BLaER1 (cell line): ENCODE measurements around the gene MLEC.

Experiments used
- H3K27ac ChIP-seq: shearing (Covaris generic); formaldehyde crosslinking; 2 replicates; pipeline ENCODE4 v1.8.1; 2022
- H3K27me3 ChIP-seq: shearing (Covaris generic); formaldehyde crosslinking; 2 replicates; pipeline ENCODE4 v1.8.1; 2022
- H3K36me3 ChIP-seq: shearing (Covaris generic); formaldehyde crosslinking; 2 replicates; pipeline ENCODE4 v1.8.1; 2022
- H3K4me1 ChIP-seq: shearing (Covaris generic); formaldehyde crosslinking; 2 replicates; pipeline ENCODE4 v1.8.1; 2022
- H3K4me2 ChIP-seq: shearing (Covaris generic); formaldehyde crosslinking; 2 replicates; pipeline ENCODE4 v1.8.1; 2022
- H3K4me3 ChIP-seq: shearing (Covaris generic); formaldehyde crosslinking; 2 replicates; pipeline ENCODE4 v1.8.1; 2022
- H3K9ac ChIP-seq: shearing (Covaris generic); formaldehyde crosslinking; 2 replicates; pipeline ENCODE4 v1.8.1; 2022
- H3K9me3 ChIP-seq: shearing (Covaris generic); formaldehyde crosslinking; 2 replicates; pipeline ENCODE4 v1.8.1; 2022
- H4K20me1 ChIP-seq: shearing (Covaris generic); formaldehyde crosslinking; 2 replicates; pipeline ENCODE4 v1.8.1; 2022
- Cebpa-rat ChIP-seq: shearing (Covaris generic); IDR thresholded peaks from 2 replicates; pipeline ENCODE4 v1.8.1; 2022

The MLEC gene

GRCh38 chr12:120690083-120690450, 3.1 kb downstream of the MLEC start:
- Histone ChIP-seq H3K27ac (no peak overlapping the region), H3K9ac (peak overlapping the region; percentile 94; the same call in 1 of the 2 replicates), H3K9me3 (no peaks in the 10 kb centered on the region), H3K4me3 (no peak overlapping the region), H3K4me2 (peak overlapping the region; percentile 94), H4K20me1 (peaks cover 80% of the 10 kb centered on the region), H3K36me3 (peaks cover 27% of the 10 kb centered on the region), H3K4me1 (peaks cover 59% of the 10 kb centered on the region), H3K27me3 (no peaks in the 10 kb centered on the region)
- TF ChIP-seq Cebpa-rat: no peak

- H3K36me3 ChIP-seq: peaks cover 36% of the 10 kb centered on the region
- H3K27me3 ChIP-seq: no peaks in the 10 kb centered on the region
- H3K9me3 ChIP-seq: no peaks in the 10 kb centered on the region
- peaks cover 50% of the 10 kb centered on the region for H3K4me1 ChIP-seq
- TF ChIP-seq Cebpa-rat: no peak
- peaks cover 80% of the 10 kb centered on the region for H4K20me1 ChIP-seq
- no peak overlapping the region for H3K4me3 ChIP-seq
- H3K9ac ChIP-seq: peak overlapping the region; percentile 55
- peak overlapping the region; percentile 94 for H3K4me2 ChIP-seq
- peak overlapping the region; percentile 32; the same call in 1 of the 2 replicates for H3K27ac ChIP-seq
Observed at GRCh38 chr12:120690978-120691377, 4.0 kb downstream of the MLEC start.

GRCh38 chr12:120692524-120693033, 5.6 kb downstream of the MLEC start:
- Histone ChIP-seq H4K20me1 (peaks cover 75% of the 10 kb centered on the region), H3K36me3 (peaks cover 52% of the 10 kb centered on the region), H3K9ac (peak overlapping the region; percentile 55; the same call in 1 of the 2 replicates), H3K4me1 (peaks cover 52% of the 10 kb centered on the region), H3K27ac (peak overlapping the region; percentile 32; the same call in 1 of the 2 replicates), H3K27me3 (no peaks in the 10 kb centered on the region), H3K4me2 (peak overlapping the region; percentile 94), H3K4me3 (no peak overlapping the region), H3K9me3 (no peaks in the 10 kb centered on the region)
- no peak for TF ChIP-seq Cebpa-rat

- Histone ChIP-seq H3K9me3 (no peaks in the 10 kb centered on the region), H3K4me1 (peaks cover 58% of the 10 kb centered on the region), H3K4me2 (no peak overlapping the region), H3K36me3 (peaks cover 64% of the 10 kb centered on the region), H3K4me3 (no peak overlapping the region), H3K27me3 (no peaks in the 10 kb centered on the region), H4K20me1 (peaks cover 62% of the 10 kb centered on the region), H3K27ac (no peak overlapping the region), H3K9ac (no peak overlapping the region)
- TF ChIP-seq Cebpa-rat: no peak
Observed at GRCh38 chr12:120693848-120694247, 6.9 kb downstream of the MLEC start.

- peaks cover 36% of the 10 kb centered on the region for H3K4me1 ChIP-seq
- H3K9me3 ChIP-seq: no peaks in the 10 kb centered on the region
- H3K27ac ChIP-seq: no peak overlapping the region
- peaks cover 92% of the 10 kb centered on the region for H3K36me3 ChIP-seq
- H3K9ac ChIP-seq: no peak overlapping the region
- no peak overlapping the region for H3K4me3 ChIP-seq
- TF ChIP-seq Cebpa-rat: no peak
- H3K27me3 ChIP-seq: no peaks in the 10 kb centered on the region
- no peak overlapping the region for H3K4me2 ChIP-seq
- peaks cover 34% of the 10 kb centered on the region for H4K20me1 ChIP-seq
Observed at GRCh38 chr12:120696626-120697025, 9.7 kb downstream of the MLEC start.

GRCh38 chr12:120697344-120697743, 10.4 kb downstream of the MLEC start:
- H3K27me3 ChIP-seq: no peaks in the 10 kb centered on the region
- no peak overlapping the region for H3K9ac ChIP-seq
- H3K4me3 ChIP-seq: no peak overlapping the region
- peaks cover 99% of the 10 kb centered on the region for H3K36me3 ChIP-seq
- H3K4me1 ChIP-seq: peaks cover 29% of the 10 kb centered on the region
- H3K9me3 ChIP-seq: no peaks in the 10 kb centered on the region
- H4K20me1 ChIP-seq: peaks cover 27% of the 10 kb centered on the region
- H3K4me2 ChIP-seq: no peak overlapping the region
- no peak for TF ChIP-seq Cebpa-rat
- no peak overlapping the region for H3K27ac ChIP-seq

GRCh38 chr12:120698665-120699064, 11.7 kb downstream of the MLEC start:
- H3K27ac ChIP-seq: peak overlapping the region; percentile 67
- no peak overlapping the region for H3K4me3 ChIP-seq
- peaks cover 14% of the 10 kb centered on the region for H4K20me1 ChIP-seq
- no peaks in the 10 kb centered on the region for H3K9me3 ChIP-seq
- TF ChIP-seq Cebpa-rat: no peak
- no peak overlapping the region for H3K9ac ChIP-seq
- peaks cover 100% of the 10 kb centered on the region for H3K36me3 ChIP-seq
- H3K27me3 ChIP-seq: no peaks in the 10 kb centered on the region
- H3K4me1 ChIP-seq: peaks cover 23% of the 10 kb centered on the region
- peak overlapping the region; percentile 60 for H3K4me2 ChIP-seq

GRCh38 chr12:120699553-120699952, 12.6 kb downstream of the MLEC start:
- no peak overlapping the region for H3K4me2 ChIP-seq
- no peak for TF ChIP-seq Cebpa-rat
- no peak overlapping the region for H3K9ac ChIP-seq
- no peak overlapping the region for H3K4me3 ChIP-seq
- peaks cover 5% of the 10 kb centered on the region; the same call in 1 of the 2 replicates for H4K20me1 ChIP-seq
- H3K4me1 ChIP-seq: peaks cover 23% of the 10 kb centered on the region
- H3K9me3 ChIP-seq: no peaks in the 10 kb centered on the region
- 0 out of 2 replicates have a peak overlapping the region, but pooled peaks have one; percentile 3 for H3K27ac ChIP-seq
- peaks cover 94% of the 10 kb centered on the region for H3K36me3 ChIP-seq
- H3K27me3 ChIP-seq: no peaks in the 10 kb centered on the region

- H3K9me3 ChIP-seq: no peaks in the 10 kb centered on the region
- H3K9ac ChIP-seq: no peak overlapping the region
- no peaks in the 10 kb centered on the region for H4K20me1 ChIP-seq
- H3K4me3 ChIP-seq: no peak overlapping the region
- no peak for TF ChIP-seq Cebpa-rat
- H3K27ac ChIP-seq: no peak overlapping the region
- peaks cover 31% of the 10 kb centered on the region for H3K4me1 ChIP-seq
- peaks cover 81% of the 10 kb centered on the region for H3K36me3 ChIP-seq
- no peak overlapping the region for H3K4me2 ChIP-seq
- no peaks in the 10 kb centered on the region for H3K27me3 ChIP-seq
Observed at GRCh38 chr12:120700886-120701285, 13.9 kb downstream of the MLEC start.

GRCh38 chr12:120702637-120703036, 15.7 kb downstream of the MLEC start:
- Histone ChIP-seq H3K4me3 (no peak overlapping the region), H3K4me2 (no peak overlapping the region), H3K9me3 (no peaks in the 10 kb centered on the region), H3K4me1 (peaks cover 36% of the 10 kb centered on the region), H3K9ac (no peak overlapping the region), H4K20me1 (no peaks in the 10 kb centered on the region), H3K27me3 (no peaks in the 10 kb centered on the region), H3K36me3 (peaks cover 63% of the 10 kb centered on the region), H3K27ac (no peak overlapping the region)
- no peak for TF ChIP-seq Cebpa-rat
